Measurements from ENCODE around the gene GPATCH1. TPM values are rescaled to one million over a fixed set of nuclear protein-coding genes. Genes with fewer than 3 reads are reported as not detected.

The GPATCH1 gene
- total and polyA plus RNA-seq, 10 of the 15 experiments (the other 5 are each of a cell fraction or from before 2014, with no cell fraction given): 4.5 to 9.6 (median 7.2) TPM

GRCh38 chr19:33066543-33066942 lies 14.4 kb upstream of the GPATCH1 start (continued):
- TF ChIP-seq, protein P1, sequence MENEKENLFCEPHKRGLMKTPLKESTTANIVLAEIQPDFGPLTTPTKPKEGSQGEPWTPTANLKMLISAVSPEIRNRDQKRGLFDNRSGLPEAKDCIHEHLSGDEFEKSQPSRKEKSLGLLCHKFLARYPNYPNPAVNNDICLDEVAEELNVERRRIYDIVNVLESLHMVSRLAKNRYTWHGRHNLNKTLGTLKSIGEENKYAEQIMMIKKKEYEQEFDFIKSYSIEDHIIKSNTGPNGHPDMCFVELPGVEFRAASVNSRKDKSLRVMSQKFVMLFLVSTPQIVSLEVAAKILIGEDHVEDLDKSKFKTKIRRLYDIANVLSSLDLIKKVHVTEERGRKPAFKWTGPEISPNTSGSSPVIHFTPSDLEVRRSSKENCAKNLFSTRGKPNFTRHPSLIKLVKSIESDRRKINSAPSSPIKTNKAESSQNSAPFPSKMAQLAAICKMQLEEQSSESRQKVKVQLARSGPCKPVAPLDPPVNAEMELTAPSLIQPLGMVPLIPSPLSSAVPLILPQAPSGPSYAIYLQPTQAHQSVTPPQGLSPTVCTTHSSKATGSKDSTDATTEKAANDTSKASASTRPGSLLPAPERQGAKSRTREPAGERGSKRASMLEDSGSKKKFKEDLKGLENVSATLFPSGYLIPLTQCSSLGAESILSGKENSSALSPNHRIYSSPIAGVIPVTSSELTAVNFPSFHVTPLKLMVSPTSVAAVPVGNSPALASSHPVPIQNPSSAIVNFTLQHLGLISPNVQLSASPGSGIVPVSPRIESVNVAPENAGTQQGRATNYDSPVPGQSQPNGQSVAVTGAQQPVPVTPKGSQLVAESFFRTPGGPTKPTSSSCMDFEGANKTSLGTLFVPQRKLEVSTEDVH (IDR thresholded peaks at IDR 0.05; ENCODE audit: low read depth, partially characterized antibody): no peak
- TF ChIP-seq, protein P2, sequence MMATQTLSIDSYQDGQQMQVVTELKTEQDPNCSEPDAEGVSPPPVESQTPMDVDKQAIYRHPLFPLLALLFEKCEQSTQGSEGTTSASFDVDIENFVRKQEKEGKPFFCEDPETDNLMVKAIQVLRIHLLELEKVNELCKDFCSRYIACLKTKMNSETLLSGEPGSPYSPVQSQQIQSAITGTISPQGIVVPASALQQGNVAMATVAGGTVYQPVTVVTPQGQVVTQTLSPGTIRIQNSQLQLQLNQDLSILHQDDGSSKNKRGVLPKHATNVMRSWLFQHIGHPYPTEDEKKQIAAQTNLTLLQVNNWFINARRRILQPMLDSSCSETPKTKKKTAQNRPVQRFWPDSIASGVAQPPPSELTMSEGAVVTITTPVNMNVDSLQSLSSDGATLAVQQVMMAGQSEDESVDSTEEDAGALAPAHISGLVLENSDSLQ (IDR thresholded peaks at IDR 0.05): no peak
- no peak for TF ChIP-seq RELB (IDR thresholded peaks at IDR 0.05; ENCODE audit: low read depth)

DNA sequence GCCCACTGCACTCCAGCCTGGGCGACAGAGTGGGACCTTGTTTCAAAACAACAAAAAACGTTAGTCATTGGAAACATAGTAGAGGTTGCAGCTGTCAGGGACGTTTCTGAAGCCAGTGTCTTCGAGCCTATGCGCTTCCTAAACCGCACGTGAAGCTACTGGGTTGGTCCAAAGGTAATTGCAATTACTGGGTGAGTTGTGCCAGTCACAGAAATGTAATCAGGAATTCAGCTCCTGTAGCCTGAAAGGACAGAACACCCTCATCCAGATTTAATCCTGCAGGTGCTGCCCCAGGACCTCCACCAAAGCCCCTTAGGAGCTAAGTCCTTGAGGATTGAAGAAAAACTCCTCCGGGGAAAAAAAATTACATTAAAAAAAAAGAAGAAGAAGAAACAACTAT lies 13.9 kb upstream of the GPATCH1 start:
- Histone ChIP-seq H3K9me3 (replicated peaks; ENCODE audit: control insufficient read depth, insufficient read depth, low read length) (no peaks in the 10 kb centered on the region), H3K27me3 (replicated peaks in 1 of 2; ENCODE audit: control insufficient read depth in 2 of 2, insufficient read depth in 2 of 2, low read length in 1 of 2) (no peaks in the 10 kb centered on the region; a peak in 1 of 4 replicates), H2AFZ (ENCODE audit: control insufficient read depth, low read depth, low read length) (no peak overlapping the region), H3K9ac (ENCODE audit: control insufficient read depth, insufficient read depth, low read length) (no peak overlapping the region), H3K4me1 (ENCODE audit: control insufficient read depth, insufficient read depth, low read length) (peaks cover 7% of the 10 kb centered on the region; the same call in 1 of the 2 replicates), H4K20me1 (ENCODE audit: control insufficient read depth, insufficient read depth) (no peaks in the 10 kb centered on the region), H3K4me3 (no peak overlapping the region), H3K36me3 (ENCODE audit: control insufficient read depth in 2 of 2, insufficient read depth in 2 of 2, low read length in 1 of 2) (no peaks in the 10 kb centered on the region), H3K79me2 (ENCODE audit: control insufficient read depth, insufficient read depth, low read length) (no peaks in the 10 kb centered on the region; the same call in 1 of the 2 replicates), H3K4me2 (ENCODE audit: control insufficient read depth, insufficient read depth) (no peak overlapping the region), H3K27ac (ENCODE audit: control insufficient read depth, insufficient read depth) (no peak overlapping the region)
- DNase-seq (ENCODE audit: low read depth, low spot score) (no peak), ATAC-seq (no peak), FAIRE-seq (no peak)
- ChIA-PET SMC1A (ENCODE audit: uncharacterized antibody, unreplicated experiment) (no interaction called here), RAD21 (ENCODE audit: unreplicated experiment) (no interaction called here), POLR2A (no interaction called here), CTCF (no interaction called here)
- WGBS (ENCODE audit: insufficient coverage, insufficient replicate concordance, low lambda C conversion rate, missing lambda C conversion rate): 69% methylated on average over 8 of the region's 8 CpGs
- intact Hi-C loops (cut with micrococcal nuclease; ENCODE audit: unreplicated experiment): no loop called here
- no TSS peak for BruUV-seq (replicated peaks)
- in situ Hi-C loops (cut with MboI): no loop called here
- TF ChIP-seq RAD51 (IDR thresholded peaks at IDR 0.05) (no peak), TCF7 (IDR thresholded peaks at IDR 0.05; ENCODE audit: borderline replicate concordance) (no peak), HCFC1 (IDR thresholded peaks at IDR 0.05; ENCODE audit: low read length) (no peak), KAT2A (conservative IDR thresholded peaks at IDR 0.05; ENCODE audit: control insufficient read depth, low read depth, low read length) (no peak), MYB (IDR thresholded peaks at IDR 0.05; ENCODE audit: borderline replicate concordance, low read depth, low read length) (no peak), REST (IDR thresholded peaks at IDR 0.05; ENCODE audit: low read depth, low read length) (no peak), ZBTB33 (IDR thresholded peaks at IDR 0.05) (no peak), SP1 (IDR thresholded peaks at IDR 0.05; ENCODE audit: low read depth, low read length) (no peak), SIN3A (IDR thresholded peaks at IDR 0.05; ENCODE audit: low read depth, low read length) (no peak)
